ENCODE data around the gene FGG.
"Not testable (repeated sequence)": the region's sequence is repeated elsewhere in the genome, so short reads cannot be mapped to it uniquely, and the experiment has no call there.

FGG gene

GRCh38 chr4:154610582-154610981 lies 1.9 kb downstream of the FGG start:
- DNase-seq (ENCODE audit: low read depth): no peak

DNA sequence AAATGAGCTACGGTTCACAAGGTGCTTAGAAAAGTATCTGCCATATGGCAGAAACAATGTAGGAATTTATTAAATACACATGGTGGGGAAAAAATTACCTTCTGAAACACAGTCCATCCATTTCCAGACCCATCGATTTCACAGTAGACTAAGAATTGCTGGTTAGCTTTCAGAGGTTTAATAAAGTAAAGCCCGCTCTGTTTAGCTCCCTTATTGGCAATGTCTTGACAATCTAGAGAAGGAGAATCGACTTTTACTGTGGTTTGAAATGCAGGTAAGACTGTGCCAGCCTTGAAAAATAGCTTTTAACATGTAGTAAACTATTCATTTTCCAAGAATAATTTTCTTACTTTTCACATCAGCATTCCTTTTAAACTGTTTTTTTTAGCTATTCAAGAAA lies 2.9 kb downstream of the FGG start:
- no peak for DNase-seq (ENCODE audit: low read depth)

- DNase-seq (ENCODE audit: low read depth): no peak
Observed at GRCh38 chr4:154608361-154609252, 3.8 kb downstream of the FGG start.

DNA sequence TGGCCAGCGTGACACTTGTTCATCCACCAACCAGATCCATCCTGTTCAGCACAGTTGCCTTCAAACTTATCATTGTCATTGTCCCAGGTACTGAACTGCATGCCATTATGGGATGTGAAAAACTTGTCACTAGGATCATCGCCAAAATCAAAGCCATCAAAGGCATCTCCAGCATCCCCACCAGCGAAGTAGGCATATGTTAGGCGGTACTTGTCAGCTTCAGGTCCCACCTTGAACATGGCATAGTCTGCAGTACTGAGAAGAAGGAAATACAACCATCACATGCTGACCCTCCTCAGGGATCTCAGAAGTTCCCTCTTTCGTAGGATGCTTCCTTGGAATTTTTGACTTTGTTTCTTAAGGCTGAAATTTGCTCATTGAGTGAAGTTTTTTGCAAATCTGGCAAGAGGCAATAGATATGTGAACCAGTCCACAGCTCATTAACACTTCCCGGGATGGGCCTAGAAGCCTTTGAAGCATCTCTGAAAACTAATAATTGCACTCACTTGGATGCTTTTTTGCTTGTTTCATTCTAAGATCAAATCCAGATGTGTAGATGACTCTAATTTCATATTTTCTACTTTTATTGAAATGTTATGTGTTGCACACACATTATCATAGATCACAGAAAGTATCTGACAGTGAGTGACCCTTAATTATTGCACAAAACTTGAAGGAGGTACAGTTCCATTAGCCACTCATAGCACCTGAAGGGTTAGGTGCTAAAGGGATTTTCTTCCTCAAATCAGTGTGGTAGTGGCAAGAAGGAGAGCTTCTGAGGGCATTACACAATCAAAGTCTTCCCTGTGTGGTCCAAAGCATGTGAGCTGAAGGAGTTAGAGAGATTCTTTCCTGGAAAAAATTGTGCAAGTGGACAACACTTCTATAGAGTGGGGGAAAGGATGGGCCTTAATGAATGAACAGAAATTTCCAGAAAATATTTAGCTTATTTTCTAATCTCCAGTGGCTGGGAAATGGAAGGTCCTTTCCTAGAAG lies 5.4 kb downstream of the FGG start:
- no peak for DNase-seq (ENCODE audit: low read depth)

- no peak for DNase-seq (ENCODE audit: low read depth)
Observed at GRCh38 chr4:154604696-154605200, 7.7 kb downstream of the FGG start.

GRCh38 chr4:154603033-154603943 lies 9.2 kb downstream of the FGG start:
- DNase-seq (ENCODE audit: low read depth): no peak

GRCh38 chr4:154602404-154603020 lies 9.9 kb downstream of the FGG start:
- no peak for DNase-seq (ENCODE audit: low read depth)

DNA sequence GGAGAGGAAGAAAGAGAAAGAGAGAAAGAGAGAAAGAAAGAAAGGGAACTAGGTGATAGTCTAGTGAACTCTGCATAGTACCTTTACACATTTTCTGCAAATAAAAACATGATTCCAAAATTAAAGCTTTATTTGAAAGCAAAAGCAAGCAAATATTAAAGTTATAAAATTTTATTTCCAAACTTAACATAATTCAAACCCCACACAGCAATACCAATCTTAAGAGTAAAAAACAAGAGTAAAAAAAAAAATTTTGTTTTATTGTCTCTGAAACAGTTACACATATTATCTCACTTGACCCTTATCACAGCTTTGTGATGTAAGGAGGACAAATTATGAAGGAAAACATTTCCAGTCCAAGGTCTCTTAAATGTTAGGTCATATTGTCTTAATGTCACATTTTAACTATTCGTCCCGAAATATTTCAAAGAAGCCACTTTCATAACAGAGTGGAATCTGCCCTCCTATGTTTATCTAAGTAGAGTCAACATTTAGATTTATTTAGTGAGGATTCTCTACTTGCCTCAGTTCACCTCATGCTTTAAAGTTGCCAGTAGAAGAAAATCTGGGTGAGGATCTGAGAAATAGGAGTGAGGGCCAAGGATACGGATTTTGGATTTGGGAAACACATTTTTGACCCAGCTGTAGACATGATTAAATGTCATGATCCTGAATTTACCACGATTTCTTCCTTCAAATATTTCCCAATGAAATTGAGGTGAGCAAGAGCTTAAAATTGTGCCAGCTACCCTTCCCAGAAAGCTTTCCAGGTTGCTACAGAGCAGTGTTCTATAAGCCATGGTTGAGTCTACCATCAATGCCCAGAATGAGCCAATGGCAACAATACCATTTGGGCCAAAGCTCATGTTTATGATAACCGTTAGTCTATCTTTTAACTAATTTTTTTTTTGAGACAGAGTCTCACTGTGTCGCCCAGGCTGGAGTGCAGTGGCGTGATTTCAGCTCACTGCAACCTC lies 14.4 kb downstream of the FGG start:
- no peak for DNase-seq (ENCODE audit: low read depth)

- not testable (repeated sequence) for DNase-seq (ENCODE audit: low read depth)
Observed at GRCh38 chr4:154597281-154597680, 15.2 kb downstream of the FGG start.

DNA sequence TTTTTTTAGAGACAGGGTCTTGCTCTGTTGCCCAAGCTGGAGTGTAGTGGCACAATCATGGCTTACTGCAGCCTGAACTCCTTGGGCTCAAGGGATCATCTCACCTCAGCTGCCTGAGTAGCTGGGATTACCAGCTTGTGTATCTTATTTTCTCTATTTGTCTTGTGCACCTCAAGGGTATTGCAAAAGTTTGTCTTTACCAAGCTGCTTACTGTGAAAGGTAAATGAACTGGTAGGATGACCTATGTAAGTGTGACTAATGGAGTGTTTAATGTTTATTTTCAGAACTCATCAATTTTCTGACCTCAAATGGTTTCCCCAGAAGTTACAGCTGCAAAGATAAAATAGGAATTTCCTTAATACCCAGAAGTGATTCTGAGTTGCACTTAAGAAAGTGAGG lies 16.6 kb downstream of the FGG start:
- DNase-seq (ENCODE audit: low read depth): no peak

- DNase-seq (ENCODE audit: low read depth): not testable (repeated sequence)
Observed at GRCh38 chr4:154594343-154594742, 18.1 kb downstream of the FGG start.

DNA sequence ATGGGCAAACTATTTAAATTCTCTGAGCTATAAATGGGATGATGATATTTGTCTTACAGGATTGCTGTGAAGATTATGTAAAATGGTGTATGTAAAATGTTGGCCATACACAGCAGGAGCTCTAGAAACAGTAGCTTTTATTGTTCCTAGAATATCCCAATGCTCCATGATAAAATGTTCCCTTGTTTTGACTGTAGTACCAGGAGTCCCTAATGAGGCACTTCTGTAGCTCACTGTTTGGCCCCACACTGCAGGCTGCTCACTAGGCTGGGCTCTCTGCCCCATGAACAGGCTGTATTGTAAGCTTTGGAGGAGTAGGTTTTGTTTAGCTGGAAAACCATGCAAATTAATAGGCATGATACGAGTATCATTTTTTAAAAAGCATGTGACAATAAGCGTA lies 18.6 kb downstream of the FGG start:
- DNase-seq (ENCODE audit: low read depth): no peak

GRCh38 chr4:154591890-154592289 lies 20.6 kb downstream of the FGG start:
- DNase-seq (ENCODE audit: low read depth): no peak

GRCh38 chr4:154590329-154591006 lies 22.0 kb downstream of the FGG start, which contains the start of gene FGA:
Gene FGA (minus strand): TSS chr4:154590742. CDS start chr4:154590687, 55 bp downstream.
- DNase-seq (ENCODE audit: low read depth): no peak

DNA sequence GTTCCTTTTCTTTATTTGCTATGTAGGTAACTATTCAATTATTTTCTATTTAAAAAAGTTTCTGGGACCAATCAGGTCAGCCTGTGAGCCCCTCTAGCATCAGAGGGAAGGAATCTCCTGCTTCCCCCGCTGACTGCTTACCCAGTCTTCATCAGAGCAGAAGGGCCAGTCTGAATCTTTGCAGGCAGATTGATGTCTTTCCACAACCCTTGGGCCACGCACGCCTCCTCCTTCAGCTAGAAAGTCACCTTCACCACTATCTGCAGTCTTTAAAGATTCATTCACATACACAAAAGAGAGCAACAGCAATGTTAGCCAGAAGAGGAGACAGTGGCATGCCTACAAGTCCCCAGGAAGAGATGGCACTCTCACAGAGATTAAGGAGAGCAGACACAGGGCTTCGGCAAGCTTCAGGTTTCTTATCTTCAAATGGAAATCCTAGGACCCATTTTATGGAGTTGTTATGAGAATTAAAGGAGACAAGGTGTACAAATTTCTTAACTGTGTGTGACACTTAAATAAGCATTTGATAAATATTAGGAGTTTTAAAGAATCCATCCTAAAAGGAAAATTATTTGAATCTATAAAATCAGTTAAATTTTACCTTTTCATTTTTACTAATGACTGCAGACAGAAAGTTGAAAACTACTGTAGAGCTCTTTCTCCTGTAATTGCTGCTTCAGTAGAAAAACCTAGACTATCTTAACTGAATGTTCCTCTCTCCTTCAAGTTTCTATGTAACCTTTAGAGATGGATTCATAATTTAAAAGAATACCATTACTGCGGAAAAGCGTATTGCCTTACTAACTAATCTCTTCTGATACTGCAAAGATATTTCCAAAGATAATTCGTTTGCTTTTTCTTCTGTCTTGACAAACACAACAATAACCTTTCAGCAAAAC lies 22.9 kb downstream of the FGG start:
- DNase-seq (ENCODE audit: low read depth): no peak

- no peak for DNase-seq (ENCODE audit: low read depth)
Observed at GRCh38 chr4:154588198-154588597, 24.3 kb downstream of the FGG start.

GRCh38 chr4:154586296-154587033 lies 26.0 kb downstream of the FGG start:
- DNase-seq (ENCODE audit: low read depth): no peak
